Keratinocyte (primary cell): ENCODE data around the gene RABGGTA. TPM values are rescaled to one million over a fixed set of nuclear protein-coding genes. Genes with fewer than 3 reads are reported as not detected.
A peak's percentile ranks its signal among the peaks of the same experiment; 100 is the strongest.

Experiments used
- DNase-seq: peaks from one replicate; pipeline ENCODE4 v3.0.0-alpha.2; 2011; ENCODE audit warnings: low read depth, missing footprints, low spot score
- FAIRE-seq: peaks from 2 replicates; lab custom pipeline; 2011; peaks lifted over from hg19 to GRCh38; lab: Jason Lieb, UNC
- H2AFZ ChIP-seq: 2 replicates; pipeline ENCODE4 v1.6.0; 2012; ENCODE audit warnings: low read length, control low read depth, inconsistent platforms; ENCODE audit not compliant: control insufficient read depth
- H3K27ac ChIP-seq: 2 replicates; pipeline ENCODE4 v1.5.1; 2011; ENCODE audit warnings: low read length; ENCODE audit not compliant: control insufficient read depth, insufficient read depth
- H3K27me3 ChIP-seq: 3 replicates; pipeline ENCODE4 v1.6.0; 2011; ENCODE audit warnings: low read length; ENCODE audit not compliant: control insufficient read depth, insufficient read depth; ENCODE audit errors: extremely low read depth
- H3K36me3 ChIP-seq, 2 experiments: 2 replicates in 1 of 2; 3 replicates in 1 of 2; pipeline ENCODE4 v1.5.1; 2011; ENCODE audit warnings: low read length in 2 of 2, mild to moderate bottlenecking in 1 of 2; ENCODE audit not compliant: control insufficient read depth in 2 of 2, insufficient read depth in 2 of 2; ENCODE audit errors: extremely low read depth in 1 of 2
- H3K4me1 ChIP-seq: 3 replicates; pipeline ENCODE4 v1.5.1; 2011; ENCODE audit warnings: low read length; ENCODE audit not compliant: control insufficient read depth, insufficient read depth; ENCODE audit errors: extremely low read depth
- H3K4me2 ChIP-seq: 3 replicates; pipeline ENCODE4 v1.6.0; 2011; ENCODE audit warnings: low read depth, low read length; ENCODE audit not compliant: control insufficient read depth, insufficient read depth; ENCODE audit errors: extremely low read depth
- H3K4me3 ChIP-seq, 3 experiments: fragments of 200-600 bp in 1 of 3; sonication (generic) in 1 of 3; 2 replicates in 2 of 3; 3 replicates in 1 of 3; pipeline ENCODE4 v1.5.1; 2011 to 2016; ENCODE audit warnings: low read length in 3 of 3, mild to moderate bottlenecking in 3 of 3, control low read depth in 2 of 3, inconsistent platforms in 1 of 3, low read depth in 1 of 3, mixed read lengths in 1 of 3, mixed run types in 1 of 3, moderate library complexity in 1 of 3; ENCODE audit not compliant: control insufficient read depth in 2 of 3, insufficient read depth in 2 of 3; ENCODE audit errors: extremely low read depth in 1 of 3
- H3K79me2 ChIP-seq: 2 replicates; pipeline ENCODE4 v1.6.0; 2012; ENCODE audit warnings: low read length; ENCODE audit not compliant: control insufficient read depth, insufficient read depth
- H3K9ac ChIP-seq: 3 replicates; pipeline ENCODE4 v1.6.0; 2011; ENCODE audit warnings: low read length; ENCODE audit not compliant: control insufficient read depth, insufficient read depth; ENCODE audit errors: extremely low read depth
- H3K9me1 ChIP-seq: 3 replicates; pipeline ENCODE4 v1.6.0; 2011; ENCODE audit warnings: low read length; ENCODE audit not compliant: control insufficient read depth, insufficient read depth; ENCODE audit errors: extremely low read depth
- H3K9me3 ChIP-seq: 2 replicates; pipeline ENCODE4 v1.5.1; 2012; ENCODE audit warnings: low read depth, low read length; ENCODE audit not compliant: control insufficient read depth
- H4K20me1 ChIP-seq: 3 replicates; pipeline ENCODE4 v1.6.0; 2011; ENCODE audit warnings: low read length; ENCODE audit not compliant: control insufficient read depth, insufficient read depth; ENCODE audit errors: extremely low read depth
- CTCF ChIP-seq, 3 experiments: IDR thresholded peaks in 1 of 3; conservative IDR thresholded peaks in 1 of 3; optimal IDR thresholded peaks in 1 of 3; 2 replicates in 2 of 3; 3 replicates in 1 of 3; pipeline versions ENCODE3 to v1.5.1; 2011; ENCODE audit warnings: low read length in 3 of 3, mild to moderate bottlenecking in 3 of 3, moderate library complexity in 2 of 3, control low read depth in 1 of 3, inconsistent platforms in 1 of 3; ENCODE audit not compliant: insufficient read depth in 2 of 3; ENCODE audit errors: extremely low read depth in 1 of 3
- EZH2 ChIP-seq: IDR thresholded peaks from one replicate; pipeline ENCODE4 v1.6.1; 2012; ENCODE audit warnings: inconsistent platforms, mild to moderate bottlenecking, low read length, moderate library complexity
- dilution Hi-C: fragments of 300-500 bp; cut with MboI; formaldehyde crosslinking; loops from one replicate; pipeline ENCODE4 v1.7.0; 2020; ENCODE audit warnings: low sequenced_read_pairs; ENCODE audit not compliant: extremely low pct_ligation_motif_present
- polyA plus RNA-seq, 5 experiments: library from polyadenylated mRNA; depleted of rRNA in 3 of 5; stranded (reverse) in 3 of 5; stranded (forward) in 1 of 5; unstranded in 1 of 5; fragments of >200 nt; gene quantifications; 1 replicate in 1 of 5; 2 replicates in 3 of 5; 3 replicates in 1 of 5; pipeline versions ENCODE4 v1.2.1 to v1.2.3, GENCODE V29; 2011 to 2012; ENCODE audit warnings: missing spikeins in 2 of 5, low read depth in 1 of 5, low replicate concordance in 1 of 5

RABGGTA gene
- polyA plus RNA-seq, 1 donor (not counting 4 experiments of a cell fraction or from before 2014, with no cell fraction given): 29.0 TPM

GRCh38 chr14:24259282-24260025 lies 11.9 kb downstream of the RABGGTA start:
- Histone ChIP-seq H3K27me3 (no peaks in the 10 kb centered on the region), H3K36me3 (peaks cover 9 to 18% of the 10 kb centered on the region in 2 experiments), H2AFZ (peak overlapping the region; percentile 71), H3K4me2 (peak overlapping the region; percentile 45), H4K20me1 (no peaks in the 10 kb centered on the region), H3K4me3 (no peak overlapping the region), H3K9me3 (no peaks in the 10 kb centered on the region), H3K9me1 (no peaks in the 10 kb centered on the region), H3K79me2 (no peaks in the 10 kb centered on the region), H3K9ac (peak overlapping the region; percentile 9), H3K4me1 (peaks cover 26% of the 10 kb centered on the region), H3K27ac (no peak overlapping the region)
- DNase-seq (no peak), FAIRE-seq (no peak)
- dilution Hi-C loops: no loop called here
- TF ChIP-seq CTCF (optimal IDR thresholded peaks at IDR 0.05 in 1 of 3, IDR thresholded peaks at IDR 0.05 in 1 of 3, conservative IDR thresholded peaks at IDR 0.05 in 1 of 3; ENCODE audit: extremely low read depth in 1 of 3, insufficient read depth in 2 of 3, low read length in 3 of 3) (no peak), EZH2 (no peak)

DNA sequence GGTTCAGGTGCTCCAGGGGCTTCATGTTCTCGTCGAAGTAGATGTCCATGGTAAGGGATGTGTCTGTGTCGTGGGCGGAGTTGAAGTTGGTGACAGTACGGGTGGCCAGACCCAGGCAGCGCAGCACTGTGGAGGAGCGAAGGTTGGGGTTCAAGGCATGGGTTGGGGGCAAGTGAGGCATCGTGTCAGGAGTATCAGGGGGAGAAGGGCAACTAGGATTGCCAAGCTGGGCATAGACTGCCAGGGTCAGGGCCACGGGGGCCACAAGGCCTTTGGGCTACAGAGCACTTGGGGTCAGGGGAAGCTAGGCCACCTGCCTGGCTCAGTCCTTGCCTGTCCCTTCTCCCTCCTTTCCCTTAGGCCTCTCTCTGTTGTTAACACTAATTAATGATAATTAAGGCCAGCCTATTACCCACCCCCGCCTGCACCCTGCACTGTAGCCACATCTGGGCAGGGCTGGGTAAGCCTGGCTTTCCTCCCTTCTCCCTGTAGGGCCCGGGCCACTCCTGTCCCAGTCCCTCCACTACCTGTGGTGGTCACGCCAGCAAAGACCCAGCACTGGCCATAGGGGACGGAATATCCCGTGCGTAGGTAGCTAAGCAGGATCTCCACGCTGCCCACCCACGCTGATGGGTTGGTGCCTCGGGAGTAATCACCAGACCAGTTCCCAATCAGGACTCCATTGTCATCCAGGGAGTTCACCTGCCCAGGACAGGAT lies 12.7 kb downstream of the RABGGTA start:
- no peak for DNase-seq
- H3K27me3 ChIP-seq: no peaks in the 10 kb centered on the region
- H4K20me1 ChIP-seq: no peaks in the 10 kb centered on the region
- no peaks in the 10 kb centered on the region for H3K9me3 ChIP-seq
- H3K4me3 ChIP-seq: peak overlapping the region in 1 of 3 experiments; percentile 27
- H3K79me2 ChIP-seq: no peaks in the 10 kb centered on the region
- H2AFZ ChIP-seq: peak overlapping the region; percentile 71
- FAIRE-seq: no peak
- dilution Hi-C loops: no loop called here
- peaks cover 12 to 18% of the 10 kb centered on the region in 2 experiments for H3K36me3 ChIP-seq
- H3K4me2 ChIP-seq: peak overlapping the region; percentile 45
- no peak overlapping the region for H3K27ac ChIP-seq
- peaks cover 19% of the 10 kb centered on the region for H3K4me1 ChIP-seq
- no peak overlapping the region for H3K9ac ChIP-seq
- no peaks in the 10 kb centered on the region for H3K9me1 ChIP-seq
- TF ChIP-seq CTCF (optimal IDR thresholded peaks at IDR 0.05 in 1 of 3, IDR thresholded peaks at IDR 0.05 in 1 of 3, conservative IDR thresholded peaks at IDR 0.05 in 1 of 3; ENCODE audit: extremely low read depth in 1 of 3, insufficient read depth in 2 of 3, low read length in 3 of 3) (no peak), EZH2 (no peak)
